HG03575 (cell line): ENCODE results near the gene ZBTB42.

Experiments
- ATAC-seq: cut with Tn5 transposase; IDR thresholded peaks from one replicate; pipeline ENCODE4 v1.9.1; 2021; ENCODE audit not compliant: unreplicated experiment, insufficient number of reproducible peaks, low FRiP score; ENCODE audit errors: extremely low read depth

ZBTB42 gene

DNA sequence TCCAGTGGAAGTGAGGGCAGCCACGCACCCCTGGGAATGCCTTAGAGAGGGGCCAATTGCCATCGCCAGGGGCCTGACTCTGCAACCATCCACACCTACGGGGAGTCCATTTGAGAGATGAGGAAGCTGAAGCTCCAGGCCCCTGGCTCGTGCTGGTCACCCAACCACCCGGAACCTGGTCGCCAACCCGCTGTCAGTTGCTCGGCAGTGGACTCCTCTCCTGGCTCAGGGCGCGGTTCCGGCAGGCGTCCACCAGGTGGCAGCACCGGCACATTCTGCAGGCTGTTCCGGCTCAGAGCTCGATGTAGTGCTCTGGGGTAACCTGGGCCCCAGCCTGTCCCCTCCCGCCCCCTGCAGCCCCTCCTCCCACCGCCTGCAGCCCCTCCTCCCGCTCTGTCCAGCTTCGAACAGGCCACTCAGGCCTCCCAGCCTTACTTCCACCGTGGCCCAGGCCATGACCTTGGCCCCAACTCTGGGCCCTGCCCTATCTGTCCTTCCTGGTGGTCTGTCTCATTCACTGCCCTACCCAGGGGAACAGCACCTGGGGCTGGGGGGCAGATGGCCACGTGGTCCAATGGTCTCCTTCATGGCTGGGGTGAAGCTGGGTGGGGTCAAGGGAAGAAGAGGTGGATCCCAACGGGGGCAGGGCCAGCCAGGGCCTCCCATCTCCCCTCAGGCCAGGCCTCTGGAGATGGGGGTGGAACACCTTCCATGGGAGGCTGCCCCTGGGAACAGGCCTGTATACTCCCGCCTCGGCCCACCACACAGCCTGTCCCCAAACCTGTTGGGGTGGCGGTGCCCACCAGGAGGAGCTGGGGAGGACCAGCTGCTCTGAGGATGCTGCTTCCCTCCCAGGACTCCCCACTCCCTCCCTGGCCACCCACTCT, 32.2 kb upstream of the ZBTB42 start:
- ATAC-seq: no peak

DNA sequence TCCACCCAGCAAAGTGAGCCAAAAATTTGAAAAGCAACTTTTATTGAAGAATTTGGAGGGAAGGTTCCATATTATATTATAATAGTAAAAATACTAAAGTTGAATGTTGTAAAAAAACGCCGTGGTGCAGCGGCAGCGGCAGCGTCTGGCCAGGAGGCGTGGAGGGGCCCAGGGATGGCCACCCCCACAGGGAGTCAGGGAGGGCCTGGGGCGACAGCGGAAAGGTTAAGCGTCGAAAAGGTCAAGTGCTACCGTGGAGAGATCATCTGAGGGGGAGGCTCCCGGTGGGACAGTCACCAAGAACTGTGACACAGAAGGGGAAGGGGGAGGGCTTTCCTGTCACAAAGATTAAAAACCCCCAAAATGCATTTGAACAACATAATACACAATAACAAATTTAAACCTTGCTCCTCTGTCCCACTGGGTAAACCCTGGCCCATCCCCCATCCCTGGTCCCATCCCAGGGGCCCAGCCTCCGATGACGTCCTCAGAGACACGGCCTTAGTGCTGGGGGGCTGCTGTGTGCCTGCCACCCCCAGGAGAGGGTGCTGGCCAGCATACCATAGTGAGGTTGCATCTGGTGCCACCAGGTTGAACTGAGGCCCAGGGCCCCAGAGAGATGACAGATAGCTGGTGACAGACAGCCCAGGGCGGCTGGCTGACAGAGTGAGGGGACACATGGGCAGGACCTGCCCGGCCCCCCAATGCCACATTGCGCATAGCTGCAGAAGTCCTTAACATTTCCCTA, 31.4 kb upstream of the ZBTB42 start:
- ATAC-seq: no peak

- ATAC-seq: no peak
These were observed 30.8 kb upstream of the ZBTB42 start for GRCh38 chr14:104770072-104770579.

DNA sequence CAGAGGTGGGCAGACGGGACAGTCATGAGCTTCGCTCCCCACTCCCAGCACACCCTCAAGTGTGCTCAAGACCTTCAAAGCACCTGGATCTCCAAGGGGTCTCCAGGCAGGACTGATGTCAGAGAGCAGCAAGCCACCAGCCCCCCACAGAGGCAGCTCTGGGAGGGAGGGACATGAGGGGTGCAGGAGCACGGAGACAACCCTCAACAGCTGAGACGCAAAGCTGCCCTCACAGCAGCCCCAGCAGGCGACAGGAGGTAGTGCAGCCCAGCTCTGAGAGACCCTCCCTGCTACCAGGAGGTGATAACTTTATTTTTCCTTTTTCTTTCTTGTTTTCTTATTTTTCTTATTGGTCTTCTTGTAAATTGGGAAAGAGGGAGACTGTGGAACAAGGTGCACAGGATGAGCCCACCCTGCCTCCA, 30.0 kb upstream of the ZBTB42 start:
- no peak for ATAC-seq

- no peak for ATAC-seq
These were observed 29.5 kb upstream of the ZBTB42 start for GRCh38 chr14:104771374-104771773.

DNA sequence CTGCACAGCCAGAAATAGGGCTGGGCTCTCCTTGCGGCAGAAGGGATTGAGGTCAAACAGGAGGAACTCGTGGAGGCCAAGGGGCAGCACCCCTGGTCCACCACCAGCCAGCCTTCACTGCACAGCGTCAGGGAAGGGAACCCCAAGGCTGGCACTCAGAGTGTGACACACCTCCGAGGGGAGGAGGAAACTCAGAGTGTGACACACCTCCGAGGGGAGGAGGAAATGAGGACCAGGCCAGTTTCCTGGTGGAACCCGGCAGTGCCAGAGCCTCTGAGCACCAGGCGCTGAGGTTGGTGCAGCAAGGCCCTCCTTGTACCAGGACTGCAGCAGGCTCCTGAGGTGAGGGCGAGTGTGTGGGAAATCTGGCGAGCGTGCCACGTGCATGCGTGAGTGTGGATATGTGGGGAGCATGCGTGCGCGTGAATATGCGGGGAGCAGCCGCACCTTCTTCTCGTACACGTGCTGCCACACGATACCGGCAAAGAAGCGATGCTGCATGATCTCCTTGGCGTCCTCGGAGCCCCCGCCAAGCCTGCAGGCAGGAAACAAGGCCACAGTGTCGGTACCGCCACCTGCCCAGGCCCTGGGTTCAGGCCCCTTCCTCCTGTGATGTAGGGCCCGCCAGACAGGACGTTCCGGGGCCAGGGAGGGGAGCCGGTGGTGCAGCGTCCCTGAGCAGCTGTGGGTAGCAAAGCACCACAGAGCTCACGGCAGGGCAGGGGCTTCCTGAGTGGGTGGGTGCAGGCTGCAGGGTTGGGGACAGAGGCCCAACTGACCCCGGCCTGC, 28.8 kb upstream of the ZBTB42 start:
- no peak for ATAC-seq

DNA sequence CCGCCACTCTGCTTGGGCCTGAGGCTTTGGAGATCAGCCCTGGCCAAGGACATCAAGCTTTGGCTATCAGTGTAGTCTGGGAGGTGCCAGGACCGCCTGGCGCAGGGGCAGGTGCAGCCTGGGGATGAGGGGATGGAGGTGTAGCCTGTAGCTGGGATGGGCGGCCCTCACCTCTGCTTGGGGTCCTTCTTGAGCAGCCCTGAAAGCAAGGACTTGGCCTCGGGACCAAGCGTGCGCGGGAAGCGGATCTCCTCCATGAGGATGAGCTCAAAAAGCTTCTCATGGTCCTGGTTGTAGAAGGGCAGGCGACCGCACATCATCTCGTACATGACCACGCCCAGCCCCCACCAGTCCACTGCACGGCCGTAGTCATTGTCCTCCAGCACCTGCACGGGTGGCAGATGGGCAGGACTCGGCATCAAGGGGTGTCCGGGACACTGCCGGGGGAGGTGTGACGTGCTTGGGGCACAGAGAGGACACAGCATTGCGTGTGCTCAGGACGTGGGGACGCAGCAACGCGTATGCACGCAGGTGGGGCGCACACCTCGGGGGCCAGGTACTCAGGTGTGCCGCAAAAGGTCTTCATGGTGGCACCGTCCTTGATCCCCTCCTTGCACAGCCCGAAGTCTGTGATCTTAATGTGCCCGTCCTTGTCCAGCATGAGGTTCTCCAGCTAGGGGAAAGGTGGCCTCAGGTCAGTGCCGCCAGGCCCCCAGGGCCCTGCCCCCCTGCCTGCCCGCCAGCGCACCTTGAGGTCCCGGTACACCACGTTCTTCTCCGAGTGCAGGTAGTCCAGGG, 28.0 kb upstream of the ZBTB42 start:
- ATAC-seq: no peak

- no peak for ATAC-seq
These were observed 27.1 kb upstream of the ZBTB42 start for GRCh38 chr14:104773505-104774452.

DNA sequence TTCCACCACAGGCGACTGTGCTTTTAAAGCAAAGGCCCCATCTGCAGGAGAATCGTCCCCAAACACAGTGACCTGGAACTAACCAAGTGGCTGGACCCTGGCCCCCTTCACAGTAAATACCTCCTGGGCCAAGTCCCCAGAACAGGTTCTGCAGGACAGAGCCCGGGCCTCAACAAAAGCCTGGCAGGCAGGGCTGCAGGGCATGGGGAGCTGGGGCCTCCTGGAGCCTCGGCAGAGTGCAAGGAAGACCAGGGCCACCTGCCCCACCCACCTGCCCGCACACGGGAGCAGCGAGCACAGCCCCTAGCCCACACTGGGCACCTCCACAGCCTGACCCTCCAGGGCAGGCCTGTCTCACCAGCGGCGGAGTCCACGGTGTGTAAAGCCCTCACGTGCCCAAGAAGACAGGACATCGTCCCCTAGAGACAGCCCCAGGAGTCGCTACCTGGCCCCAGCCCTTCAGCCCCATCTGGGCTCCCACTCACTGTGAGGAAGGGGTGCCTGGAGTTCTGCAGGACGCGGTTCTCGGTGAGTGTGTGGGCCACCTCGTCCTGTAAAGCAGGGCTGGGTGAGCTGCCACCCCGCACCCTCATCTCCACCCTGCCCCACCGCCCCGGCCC, 26.3 kb upstream of the ZBTB42 start:
- ATAC-seq: no peak

DNA sequence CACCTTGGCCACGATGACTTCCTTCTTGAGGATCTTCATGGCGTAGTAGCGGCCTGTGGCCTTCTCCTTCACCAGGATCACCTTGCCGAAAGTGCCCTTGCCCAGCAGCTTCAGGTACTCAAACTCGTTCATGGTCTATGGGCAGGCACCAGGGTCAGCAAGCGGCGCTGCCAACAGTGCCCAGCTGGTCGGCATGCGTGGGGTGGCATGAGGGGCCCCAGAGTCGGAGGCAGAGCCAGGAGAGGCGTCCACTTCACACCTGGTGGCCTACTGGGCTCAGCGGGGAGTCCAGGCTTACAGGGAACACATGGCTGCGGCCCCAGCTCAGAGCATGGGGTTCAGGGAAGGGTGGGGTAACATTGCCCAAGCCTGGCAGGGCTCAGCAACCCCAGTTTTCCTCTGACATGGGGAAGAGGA, 25.8 kb upstream of the ZBTB42 start:
- ATAC-seq: no peak

GRCh38 chr14:104776481-104776880, 24.4 kb upstream of the ZBTB42 start:
- no peak for ATAC-seq

GRCh38 chr14:104776961-104777807, 23.7 kb upstream of the ZBTB42 start:
- ATAC-seq: no peak

GRCh38 chr14:104777808-104778249, 23.1 kb upstream of the ZBTB42 start:
- no peak for ATAC-seq

GRCh38 chr14:104778694-104779331, 22.1 kb upstream of the ZBTB42 start:
- no peak for ATAC-seq

GRCh38 chr14:104779776-104780512, 21.0 kb upstream of the ZBTB42 start:
- ATAC-seq: no peak
